Measurements from ENCODE around the gene DIAPH3.

Gene DIAPH3

GRCh38 chr13:59641261-59641660, 522.5 kb downstream of the DIAPH3 start:
- TF ChIP-seq CTCF (IDR thresholded peaks at IDR 0.05; ENCODE audit: insufficient read depth, low read depth, low read length, missing control alignments): no peak
- no peak overlapping the region for H3K4me3 ChIP-seq (ENCODE audit: low read depth, low read length)
- no peak for DNase-seq (ENCODE audit: low read depth)

GRCh38 chr13:59638404-59638803, 525.3 kb downstream of the DIAPH3 start:
- H3K4me3 ChIP-seq (ENCODE audit: low read depth, low read length): no peak overlapping the region
- no peak for DNase-seq (ENCODE audit: low read depth)
- no peak for TF ChIP-seq CTCF (IDR thresholded peaks at IDR 0.05; ENCODE audit: insufficient read depth, low read depth, low read length, missing control alignments)

- DNase-seq (ENCODE audit: low read depth): no peak
- TF ChIP-seq CTCF (IDR thresholded peaks at IDR 0.05; ENCODE audit: insufficient read depth, low read depth, low read length, missing control alignments): no peak
- no peak overlapping the region for H3K4me3 ChIP-seq (ENCODE audit: low read depth, low read length)
Measured at GRCh38 chr13:59635589-59635988, 528.1 kb downstream of the DIAPH3 start.

GRCh38 chr13:59633290-59633689, 530.4 kb downstream of the DIAPH3 start:
- no peak overlapping the region for H3K4me3 ChIP-seq (ENCODE audit: low read depth, low read length)
- no peak for TF ChIP-seq CTCF (IDR thresholded peaks at IDR 0.05; ENCODE audit: insufficient read depth, low read depth, low read length, missing control alignments)
- no peak for DNase-seq (ENCODE audit: low read depth)

GRCh38 chr13:59631271-59631670, 532.5 kb downstream of the DIAPH3 start:
- no peak for DNase-seq (ENCODE audit: low read depth)
- no peak for TF ChIP-seq CTCF (IDR thresholded peaks at IDR 0.05; ENCODE audit: insufficient read depth, low read depth, low read length, missing control alignments)
- H3K4me3 ChIP-seq (ENCODE audit: low read depth, low read length): no peak overlapping the region

- H3K4me3 ChIP-seq (ENCODE audit: low read depth, low read length): no peak overlapping the region
- no peak for DNase-seq (ENCODE audit: low read depth)
- TF ChIP-seq CTCF (IDR thresholded peaks at IDR 0.05; ENCODE audit: insufficient read depth, low read depth, low read length, missing control alignments): no peak
Measured at GRCh38 chr13:59625111-59625510, 538.6 kb downstream of the DIAPH3 start.

GRCh38 chr13:59623206-59623915, 540.4 kb downstream of the DIAPH3 start:
- no peak for DNase-seq (ENCODE audit: low read depth)
- H3K4me3 ChIP-seq (ENCODE audit: low read depth, low read length): no peak overlapping the region
- no peak for TF ChIP-seq CTCF (IDR thresholded peaks at IDR 0.05; ENCODE audit: insufficient read depth, low read depth, low read length, missing control alignments)
